ENCODE measurements around the gene SLC9A1.

DNA sequence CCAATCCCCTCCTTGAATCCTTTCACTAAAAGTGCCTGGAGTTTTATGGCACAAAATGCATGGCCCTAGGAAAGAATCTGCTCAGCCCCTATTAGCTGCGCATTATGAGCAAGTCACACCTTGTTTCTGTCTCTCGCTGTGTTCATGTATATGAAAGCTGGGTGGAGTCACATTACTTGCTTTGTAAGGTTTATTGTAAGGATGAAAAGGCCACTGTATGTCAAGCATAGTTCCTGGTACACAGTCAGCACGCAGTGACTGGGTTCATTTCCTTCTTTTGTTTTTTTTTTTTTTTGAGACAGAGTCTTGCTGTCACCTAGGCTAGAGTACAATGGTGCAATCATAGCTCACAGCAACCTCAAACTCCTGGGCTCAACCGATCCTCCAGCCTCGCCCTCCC is 6.7 kb upstream of the SLC9A1 start:
- TF ChIP-seq POLR2A (IDR thresholded peaks at IDR 0.05) = no peak
- TF ChIP-seq, protein P1, sequence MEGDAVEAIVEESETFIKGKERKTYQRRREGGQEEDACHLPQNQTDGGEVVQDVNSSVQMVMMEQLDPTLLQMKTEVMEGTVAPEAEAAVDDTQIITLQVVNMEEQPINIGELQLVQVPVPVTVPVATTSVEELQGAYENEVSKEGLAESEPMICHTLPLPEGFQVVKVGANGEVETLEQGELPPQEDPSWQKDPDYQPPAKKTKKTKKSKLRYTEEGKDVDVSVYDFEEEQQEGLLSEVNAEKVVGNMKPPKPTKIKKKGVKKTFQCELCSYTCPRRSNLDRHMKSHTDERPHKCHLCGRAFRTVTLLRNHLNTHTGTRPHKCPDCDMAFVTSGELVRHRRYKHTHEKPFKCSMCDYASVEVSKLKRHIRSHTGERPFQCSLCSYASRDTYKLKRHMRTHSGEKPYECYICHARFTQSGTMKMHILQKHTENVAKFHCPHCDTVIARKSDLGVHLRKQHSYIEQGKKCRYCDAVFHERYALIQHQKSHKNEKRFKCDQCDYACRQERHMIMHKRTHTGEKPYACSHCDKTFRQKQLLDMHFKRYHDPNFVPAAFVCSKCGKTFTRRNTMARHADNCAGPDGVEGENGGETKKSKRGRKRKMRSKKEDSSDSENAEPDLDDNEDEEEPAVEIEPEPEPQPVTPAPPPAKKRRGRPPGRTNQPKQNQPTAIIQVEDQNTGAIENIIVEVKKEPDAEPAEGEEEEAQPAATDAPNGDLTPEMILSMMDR (IDR thresholded peaks at IDR 0.05) = no peak
- TF ChIP-seq EP300 (IDR thresholded peaks at IDR 0.05) = no peak
- TF ChIP-seq POLR2AphosphoS5 (IDR thresholded peaks at IDR 0.05) = no peak
